Heart right ventricle (tissue), 16 donors: Measurements from ENCODE around the gene GRIN2A. TPM values are rescaled to one million over a fixed set of nuclear protein-coding genes. Genes with fewer than 3 reads are reported as not detected.

Source experiments
- ATAC-seq, 8 donors: fragments of 200-7000 bp; cut with Tn5 transposase; one replicate each; pipeline ENCODE4 v1.9.1; 2020; ENCODE audit warnings: mild to moderate bottlenecking in 8 of 8, moderate library complexity in 8 of 8, moderate number of reproducible peaks in 1 of 8
- DNase-seq, 2 donors: peaks; one replicate each; pipeline ENCODE4 v3.0.0-alpha.2; 2020
- H3K27ac ChIP-seq, 10 donors: fragments of 200-600 bp; sonication (generic) in 2 of 10; one replicate each; pipeline versions ENCODE4 v1.5.0 to v1.8.0; 2020 to 2022; ENCODE audit warnings: mild to moderate bottlenecking in 3 of 10
- H3K27me3 ChIP-seq, 7 donors: fragments of 200-600 bp; one replicate each; pipeline ENCODE4 v1.8.0; 2021 to 2022; ENCODE audit warnings: mild to moderate bottlenecking in 2 of 7
- H3K36me3 ChIP-seq, 9 donors: fragments of 200-600 bp; sonication (generic) in 1 of 9; one replicate each; pipeline versions ENCODE4 v1.5.0 to v1.8.0; 2020 to 2022; ENCODE audit warnings: mild to moderate bottlenecking in 2 of 9
- H3K4me1 ChIP-seq, 9 donors: fragments of 200-600 bp; sonication (generic) in 1 of 9; one replicate each; pipeline versions ENCODE4 v1.5.0 to v1.8.0; 2020 to 2022; ENCODE audit warnings: mild to moderate bottlenecking in 4 of 9
- H3K4me3 ChIP-seq, 10 donors: fragments of 200-600 bp; sonication (generic) in 2 of 10; one replicate each; pipeline versions ENCODE4 v1.5.0 to v1.8.0; 2020 to 2022; ENCODE audit warnings: mild to moderate bottlenecking in 7 of 10, moderate library complexity in 2 of 10
- H3K9me3 ChIP-seq, 11 donors: fragments of 200-600 bp in 10 of 11; sonication (generic) in 2 of 11; one replicate each; pipeline versions ENCODE4 v1.5.0 to v1.8.0; 2013 to 2022; ENCODE audit warnings: mild to moderate bottlenecking in 2 of 11, control low read depth in 1 of 11, moderate library complexity in 1 of 11
- WGBS, 2 donors: extraction: QIAGEN DNeasy Blood & Tissue Kit; methylation state at CpG; one replicate each; pipeline ENCODE4 v1.1.7; 2013; ENCODE audit warnings: inconsistent platforms in 1 of 2; 5-methylcytosine and 5-hydroxymethylcytosine counted together
- intact Hi-C, 10 donors: fragments of 100-400 bp; cut with DNase I; formaldehyde crosslinking; loops; one replicate each; pipeline versions ENCODE4 v1.11.1 to v1.14.2; 2022
- polyA plus RNA-seq, 2 donors: library from polyadenylated mRNA; stranded (reverse); fragments of 200-250 nt; gene quantifications; one replicate each; pipeline ENCODE4 v1.2.3, GENCODE V29; 2013
- total RNA-seq, 10 donors: library from RNA; stranded (reverse); fragmentation: NEBNext Ultra II Directional in 3 of 10; extraction: Animal tissue kit (Norgen Biotek cat#: 25700) in 3 of 10; gene quantifications; one replicate each; pipeline versions ENCODE4 v1.2.1 to v1.2.4, GENCODE V29; 2021 to 2023
- TF ChIP-seq, protein P1 (sequence below), 9 donors: fragments of 200-600 bp; sonication (generic) in 2 of 9; IDR thresholded peaks; one replicate each; pipeline versions ENCODE4 v1.5.0 to v1.8.0; 2021 to 2022; ENCODE audit warnings: antibody characterized with exemption in 9 of 9, mild to moderate bottlenecking in 5 of 9, moderate library complexity in 1 of 9
- donor health status: Arrhythmogenic right ventricular cardiomyopathy.
- donor health status: ischemic (EF 13 %, LVEDD 7.1; RV severe dilation, severe dysfunction).
- donor health status: healthy with polysubstance abuse.
- donor health status: DM: no; HTN: yes; CAD: no.
- donor health status: DM: no; HTN: no; CAD: no.
- donor health status: ischemic (EF 25% LVEDD 6.9; RV normal size, moderate dysfunction).
- donor health status: ischemic (EF 25% LVEDD 5.7; RV mildly dilated, moderate dysfunction).
- donor health status: healthy.
- donor health status: DM: yes; HTN: yes; CAD: no.
- donor health status: Ischemic cardiomyopathy.
- donor health status: ischemic (EF 35%, LVEDD 5.7; RV mildly dilated, moderate dysfunction).
- donor health status: nonischemic (EF 11% LVEDD 7.7; RV severe dilation, severe dysfunction).
- donor health status: DM: yes; HTN: yes; CAD: no.
- donor health status: PGD.
- donor health status: ischemic (EF 29% LVEDD 5.4; RV normal size, mild dysfunction).
- donor health status: nonischemic (EF 23%, LVEDD 6.1; RV moderate dilation, normal function).

GRIN2A gene
- total and polyA plus RNA-seq, 12 donors = 0.01 to 11.7 (median 4.7) TPM

DNA sequence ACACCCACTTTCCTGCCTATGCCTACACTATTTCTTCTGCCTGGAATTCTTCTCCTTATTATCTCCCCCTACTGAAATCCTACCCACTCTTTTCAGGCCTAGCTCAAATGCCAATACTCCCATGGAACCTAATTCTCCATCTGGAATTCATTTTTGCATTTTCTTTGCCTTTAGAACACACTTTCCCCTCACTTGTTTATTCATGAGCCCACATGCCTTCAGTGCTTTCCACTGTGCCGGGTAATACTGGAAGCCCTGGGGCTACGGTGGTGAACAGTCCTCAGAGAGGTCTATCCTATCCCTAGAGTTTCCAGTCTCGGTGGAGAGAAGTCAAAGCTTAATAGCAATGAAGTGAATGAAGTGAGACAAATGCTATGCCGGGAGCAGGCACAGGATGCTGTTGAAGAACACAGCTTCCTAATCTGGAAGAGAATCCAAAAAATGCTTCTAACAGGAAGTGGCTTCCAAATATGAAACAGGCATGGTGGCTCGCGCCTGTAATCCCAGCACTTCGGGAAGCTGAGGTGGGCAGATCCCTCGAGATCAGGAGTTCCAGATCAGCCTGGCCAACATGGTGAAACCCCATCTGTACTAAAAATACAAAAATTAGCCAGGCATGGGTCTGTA, 322.4 kb downstream of the GRIN2A start:
- H3K36me3 ChIP-seq = no peaks in the 10 kb centered on the region
- TF ChIP-seq, protein P1, sequence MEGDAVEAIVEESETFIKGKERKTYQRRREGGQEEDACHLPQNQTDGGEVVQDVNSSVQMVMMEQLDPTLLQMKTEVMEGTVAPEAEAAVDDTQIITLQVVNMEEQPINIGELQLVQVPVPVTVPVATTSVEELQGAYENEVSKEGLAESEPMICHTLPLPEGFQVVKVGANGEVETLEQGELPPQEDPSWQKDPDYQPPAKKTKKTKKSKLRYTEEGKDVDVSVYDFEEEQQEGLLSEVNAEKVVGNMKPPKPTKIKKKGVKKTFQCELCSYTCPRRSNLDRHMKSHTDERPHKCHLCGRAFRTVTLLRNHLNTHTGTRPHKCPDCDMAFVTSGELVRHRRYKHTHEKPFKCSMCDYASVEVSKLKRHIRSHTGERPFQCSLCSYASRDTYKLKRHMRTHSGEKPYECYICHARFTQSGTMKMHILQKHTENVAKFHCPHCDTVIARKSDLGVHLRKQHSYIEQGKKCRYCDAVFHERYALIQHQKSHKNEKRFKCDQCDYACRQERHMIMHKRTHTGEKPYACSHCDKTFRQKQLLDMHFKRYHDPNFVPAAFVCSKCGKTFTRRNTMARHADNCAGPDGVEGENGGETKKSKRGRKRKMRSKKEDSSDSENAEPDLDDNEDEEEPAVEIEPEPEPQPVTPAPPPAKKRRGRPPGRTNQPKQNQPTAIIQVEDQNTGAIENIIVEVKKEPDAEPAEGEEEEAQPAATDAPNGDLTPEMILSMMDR (IDR thresholded peaks at IDR 0.05) = no peak
- H3K27ac ChIP-seq = no peak overlapping the region
- H3K27me3 ChIP-seq = no peaks in the 10 kb centered on the region
- no peak for ATAC-seq
- no peak overlapping the region for H3K4me3 ChIP-seq
- WGBS, 2 donors = 55 to 66% methylated on average over 8 of the region's 8 CpGs
- no peak for DNase-seq
- H3K4me1 ChIP-seq = peaks cover 0 to 11% (median 3%) of the 10 kb centered on the region in 9 donors
- H3K9me3 ChIP-seq = peaks cover 0 to 5% (median 0%) of the 10 kb centered on the region in 11 donors
- intact Hi-C loops = no loop called here

DNA sequence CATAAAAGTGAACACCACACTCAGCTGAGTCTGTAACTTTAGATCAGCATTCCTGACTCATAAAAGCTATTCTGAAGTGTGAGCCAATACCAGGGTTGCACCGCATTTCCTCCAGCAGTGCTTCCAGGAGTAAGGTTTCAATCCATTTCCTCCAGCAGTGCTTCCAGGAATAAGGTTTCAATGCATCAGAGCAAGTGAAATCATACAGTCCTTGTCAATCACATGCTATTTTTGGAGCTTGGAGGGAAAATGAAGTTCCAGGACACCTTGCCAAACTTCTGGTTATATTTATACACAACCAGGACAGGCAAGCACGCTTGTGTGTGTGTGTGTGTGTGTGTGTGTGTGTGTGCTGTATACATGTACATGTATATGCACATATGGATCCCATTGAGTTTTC, 327.6 kb downstream of the GRIN2A start:
- Histone ChIP-seq H3K4me1 (peaks cover 0 to 14% (median 6%) of the 10 kb centered on the region in 9 donors), H3K27me3 (no peaks in the 10 kb centered on the region), H3K36me3 (no peaks in the 10 kb centered on the region), H3K9me3 (peaks cover 0 to 5% (median 0%) of the 10 kb centered on the region in 11 donors), H3K4me3 (no peak overlapping the region), H3K27ac (peak overlapping the region in 3 of 10 donors; percentile 20 to 52 (median 26))
- DNase-seq = peak; percentile 27 to 64
- TF ChIP-seq, protein P1 (IDR thresholded peaks at IDR 0.05) = no peak
- 11 to 22% methylated on average over 2 of the region's 2 CpGs for WGBS, 2 donors
- intact Hi-C loops = no loop called here
- peak; percentile 42 to 97 (median 92) for ATAC-seq

DNA sequence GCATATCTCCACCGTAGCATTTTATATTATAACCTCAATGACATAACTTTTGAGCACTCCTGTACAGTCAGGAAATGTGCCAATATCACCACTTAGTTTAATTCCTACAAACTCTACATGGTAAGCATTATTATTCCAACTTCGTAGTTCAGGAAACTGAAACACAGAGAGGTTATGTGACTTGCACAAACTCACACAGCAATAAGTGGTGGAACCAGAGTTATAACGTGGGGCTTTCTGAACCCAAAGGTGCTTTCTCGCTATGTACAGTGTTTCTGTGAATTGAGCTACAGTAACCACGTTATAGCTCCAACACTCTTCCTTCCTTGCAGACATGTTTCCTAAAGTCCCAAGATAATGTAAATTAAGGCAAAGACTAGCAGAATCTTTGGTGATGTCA, 330.2 kb downstream of the GRIN2A start:
- Histone ChIP-seq H3K36me3 (no peaks in the 10 kb centered on the region), H3K4me1 (peaks cover 0 to 14% (median 6%) of the 10 kb centered on the region in 9 donors), H3K4me3 (no peak overlapping the region), H3K27me3 (no peaks in the 10 kb centered on the region), H3K27ac (no peak overlapping the region), H3K9me3 (peaks cover 0 to 3% (median 0%) of the 10 kb centered on the region in 11 donors)
- intact Hi-C loops = no loop called here
- TF ChIP-seq, protein P1 (IDR thresholded peaks at IDR 0.05) = no peak
- ATAC-seq (no peak), DNase-seq (no peak)
- 84 to 86% methylated on average over 5 of the region's 5 CpGs for WGBS, 2 donors

DNA sequence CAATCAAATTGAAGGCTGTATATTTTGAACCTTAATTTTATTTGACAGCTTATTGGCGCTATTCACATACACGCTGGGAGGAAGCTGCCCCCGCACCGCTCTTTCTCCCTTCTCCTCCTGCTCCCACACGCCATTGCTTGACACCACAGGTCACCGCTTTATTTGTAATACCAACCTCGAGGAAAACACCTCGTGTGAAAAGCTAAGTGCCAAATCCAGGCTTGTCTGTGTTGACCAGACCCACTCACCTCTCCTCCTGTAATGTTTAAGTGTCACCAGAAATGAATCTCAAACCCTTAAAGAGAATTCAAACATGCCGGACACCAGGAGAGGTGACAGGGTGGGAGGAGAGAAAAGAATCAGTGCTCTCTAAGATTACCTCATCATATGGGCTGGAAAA, 331.4 kb downstream of the GRIN2A start:
- TF ChIP-seq, protein P1 (IDR thresholded peaks at IDR 0.05) = no peak
- H3K4me3 ChIP-seq = no peak overlapping the region
- no peak for ATAC-seq
- 48 to 64% methylated on average over 9 of the region's 9 CpGs for WGBS, 2 donors
- peaks cover 0 to 14% (median 6%) of the 10 kb centered on the region in 9 donors for H3K4me1 ChIP-seq
- H3K9me3 ChIP-seq = peaks cover 0 to 3% (median 0%) of the 10 kb centered on the region in 11 donors
- intact Hi-C loops = no loop called here
- no peak for DNase-seq
- no peak overlapping the region for H3K27ac ChIP-seq
- H3K27me3 ChIP-seq = no peaks in the 10 kb centered on the region
- H3K36me3 ChIP-seq = no peaks in the 10 kb centered on the region
